Stimulated activated CD8-positive, alpha-beta memory T cell treated with anti-CD3 and anti-CD28 coated beads, Interleukin-2, amount 100 ng/mL, for 1 hour (primary cell): ENCODE measurements around the gene APBA3.

Experiments used
- DNase-seq, 2 donors: peaks; one replicate each; pipeline ENCODE4 v3.0.0-alpha.2; 2020; ENCODE audit warnings: low read depth in 2 of 2

The APBA3 gene

GRCh38 chr19:3788996-3789778 is 27.7 kb upstream of the APBA3 start:
- peak; percentile 10 to 20 for DNase-seq

- DNase-seq: no peak
Measured at GRCh38 chr19:3785938-3786824, 24.7 kb upstream of the APBA3 start, which contains the start of gene MATK. MATK (minus strand) TSS chr19:3786381; CDS start chr19:3785135, 1,246 bp downstream.

- no peak for DNase-seq
Measured at GRCh38 chr19:3785451-3785937, 24.0 kb upstream of the APBA3 start.

- DNase-seq: no peak
Measured at GRCh38 chr19:3784607-3785450, 23.3 kb upstream of the APBA3 start.

DNA sequence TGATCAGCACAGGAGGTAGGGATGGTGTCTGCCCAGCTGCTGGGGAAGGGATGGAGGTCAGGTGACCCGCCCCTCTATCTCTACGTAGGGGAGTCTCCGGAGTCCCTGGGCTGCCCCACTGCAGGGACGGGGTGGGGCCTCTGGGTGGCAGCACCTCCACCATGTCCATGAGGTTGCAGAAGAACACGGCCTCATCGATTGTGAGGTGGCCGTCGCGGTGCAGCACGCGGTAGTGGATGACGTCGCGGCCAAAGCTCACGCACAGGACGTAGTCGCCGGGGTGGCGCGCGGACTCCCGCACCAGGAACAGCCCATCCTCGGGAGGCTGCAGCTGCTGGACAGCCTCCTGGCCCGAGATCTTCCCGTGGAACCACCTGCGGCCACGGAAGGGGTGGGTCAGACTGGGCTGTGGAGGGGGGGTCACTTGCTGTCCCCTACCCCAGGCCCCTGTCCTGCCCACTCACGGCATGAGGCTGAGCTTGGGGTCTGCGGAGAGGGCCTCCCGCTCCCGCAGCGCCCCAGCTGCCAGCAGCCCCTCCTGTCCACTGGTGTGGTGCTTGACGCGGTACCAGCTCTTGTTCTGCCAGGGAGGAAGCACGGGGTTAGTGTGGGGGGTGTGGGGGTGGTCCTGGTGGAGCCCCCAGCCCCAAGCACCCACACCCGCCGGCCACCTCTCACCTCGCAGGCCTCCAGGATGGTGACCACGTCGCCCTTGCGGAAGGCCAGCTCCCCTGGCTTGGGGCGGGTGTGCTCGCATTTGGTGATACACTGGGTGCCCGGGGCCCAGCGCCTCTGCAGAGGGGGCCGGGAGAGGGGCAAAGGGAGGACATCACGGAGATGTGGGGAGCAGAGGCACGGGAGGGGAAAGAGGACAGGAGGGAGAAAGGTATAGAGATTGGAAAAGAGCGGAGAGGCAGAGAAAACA is 22.4 kb upstream of the APBA3 start:
- no peak for DNase-seq

- DNase-seq: no peak
Measured at GRCh38 chr19:3782903-3783302, 21.4 kb upstream of the APBA3 start.

GRCh38 chr19:3782330-3782729 is 20.8 kb upstream of the APBA3 start:
- no peak for DNase-seq

DNA sequence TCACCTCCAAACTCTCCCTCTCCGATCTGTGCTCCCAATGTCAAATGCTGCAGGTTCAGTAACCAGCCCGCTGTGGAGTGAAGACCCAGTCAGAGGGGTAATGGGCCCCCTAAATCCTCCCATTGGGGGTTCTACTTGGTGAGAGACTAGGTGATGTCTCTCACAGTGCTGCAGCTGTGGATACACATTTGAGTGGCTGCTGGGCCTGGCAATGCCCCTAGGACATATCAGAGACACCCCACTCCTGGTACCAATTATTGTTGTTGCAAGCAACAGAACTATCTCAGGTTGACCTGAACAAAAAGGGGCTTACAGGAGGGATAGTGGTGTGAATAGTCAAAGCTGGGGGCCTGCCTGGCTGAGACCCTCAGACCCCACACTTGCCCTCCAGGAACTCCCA is 20.1 kb upstream of the APBA3 start:
- no peak for DNase-seq

DNA sequence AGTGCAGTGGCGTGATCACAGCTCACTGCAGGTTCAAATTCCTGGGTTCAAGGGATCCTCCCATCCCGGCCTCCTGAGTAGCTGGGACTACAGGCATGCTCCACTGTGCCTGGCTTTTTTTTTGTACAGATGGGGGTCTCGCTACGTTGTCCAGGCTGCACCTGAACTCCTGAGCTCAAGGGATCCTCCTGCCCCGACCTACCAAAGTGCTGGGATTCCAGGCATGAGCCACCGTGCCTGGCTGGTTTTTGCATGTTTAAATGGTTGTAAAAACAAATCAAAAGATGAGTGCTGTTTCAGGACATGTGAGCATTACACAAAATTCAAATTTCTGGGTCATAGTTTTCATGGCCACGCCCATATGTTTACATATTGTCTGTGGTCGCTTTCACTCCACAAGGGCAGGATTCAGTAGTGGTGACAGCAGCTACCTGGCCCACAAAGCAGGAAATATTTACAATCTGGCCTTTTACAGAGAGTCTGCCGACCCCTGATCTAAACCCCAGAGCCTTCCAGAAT is 19.4 kb upstream of the APBA3 start:
- no peak for DNase-seq

DNA sequence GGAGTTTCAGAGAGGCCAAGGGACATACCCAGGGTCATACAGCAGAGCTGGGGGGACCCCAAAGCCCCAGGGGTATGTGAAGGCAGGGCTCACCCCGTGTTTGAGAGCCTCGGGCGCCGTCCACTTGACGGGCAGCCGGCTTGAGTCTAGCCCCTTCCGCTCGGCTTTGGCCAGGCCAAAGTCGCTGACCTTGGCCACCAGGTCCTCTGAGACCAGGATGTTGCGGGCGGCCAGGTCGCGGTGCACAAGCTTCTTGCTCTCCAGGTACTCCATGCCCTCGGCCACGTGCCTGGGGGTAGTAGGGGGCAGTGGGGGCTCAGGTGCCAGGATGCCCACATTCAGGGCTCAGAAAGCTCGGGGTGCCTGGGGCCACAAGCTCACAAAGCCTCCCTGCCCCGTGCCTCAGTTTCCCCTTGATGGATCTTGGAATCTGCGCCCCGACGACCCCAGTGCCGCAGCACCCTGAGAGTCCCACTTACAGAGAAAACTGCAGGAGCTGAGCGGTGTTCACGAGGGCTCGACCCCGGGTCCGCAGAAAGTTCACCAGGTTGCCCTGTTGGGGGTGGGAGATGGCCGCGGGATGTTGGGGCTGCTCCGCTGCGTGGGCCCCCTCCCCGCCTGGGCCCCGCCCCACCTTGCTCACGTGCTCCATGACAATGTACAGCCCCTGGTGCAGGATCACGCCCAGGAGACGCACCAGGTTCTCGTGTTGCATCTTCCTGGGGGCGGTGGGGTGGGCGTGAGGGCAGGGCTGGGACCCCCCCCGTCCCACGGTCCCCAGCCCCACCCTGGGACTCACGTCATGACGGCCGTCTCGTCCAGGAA is 17.6 kb upstream of the APBA3 start:
- no peak for DNase-seq

GRCh38 chr19:3778104-3778867 is 16.8 kb upstream of the APBA3 start:
- DNase-seq: no peak

- no peak for DNase-seq
Measured at GRCh38 chr19:3776479-3777040, 15.1 kb upstream of the APBA3 start.

- DNase-seq: no peak
Measured at GRCh38 chr19:3775831-3776230, 14.3 kb upstream of the APBA3 start.

DNA sequence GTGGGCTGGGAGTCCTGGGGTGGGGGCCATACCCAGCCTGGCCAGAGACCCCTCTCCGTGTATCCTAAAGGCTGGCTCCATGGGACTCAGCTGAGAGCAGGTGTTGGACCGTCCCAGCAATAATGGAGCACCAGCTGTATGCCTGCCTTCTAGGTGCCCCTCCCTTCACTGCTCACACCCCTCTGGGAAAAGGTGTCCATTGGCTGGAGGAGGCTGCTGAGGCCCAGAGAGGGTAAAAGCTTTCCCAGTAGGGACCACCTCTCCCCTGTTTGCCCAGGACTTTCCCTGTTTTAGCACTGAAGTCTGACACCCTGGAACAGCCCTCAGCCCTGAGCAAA is 13.9 kb upstream of the APBA3 start:
- no peak for DNase-seq

GRCh38 chr19:3774621-3775373 is 13.3 kb upstream of the APBA3 start:
- no peak for DNase-seq

GRCh38 chr19:3773814-3774515 is 12.5 kb upstream of the APBA3 start:
- no peak for DNase-seq

- DNase-seq: no peak
Measured at GRCh38 chr19:3771906-3772455, 10.5 kb upstream of the APBA3 start, which contains the start of gene RAX2. RAX2 (minus strand) TSS chr19:3772228; CDS start chr19:3771742, 486 bp downstream.
